K562 (cell line): ENCODE measurements around the gene WSCD1.

Source experiments
- BCL6 ChIP-seq: fragments of 250-450 bp; sonication (Bioruptor Pico); IDR thresholded peaks from 2 replicates; pipeline ENCODE4 v1.4.0; 2020
- CCAR2 ChIP-seq: fragments of 200-400 bp; formaldehyde crosslinking; IDR thresholded peaks from 2 replicates; pipeline ENCODE4 v1.6.1; 2017; ENCODE audit warnings: mild to moderate bottlenecking, low read depth, low read length
- E2F8 ChIP-seq: fragments of 450-650 bp; IDR thresholded peaks from 2 replicates; pipeline ENCODE4 v1.7.1; 2018; ENCODE audit warnings: mild to moderate bottlenecking, low read depth; ENCODE audit not compliant: partially characterized antibody
- ELK1 ChIP-seq: sonication (generic); formaldehyde crosslinking; IDR thresholded peaks from 2 replicates; pipeline ENCODE4 v1.8.1; 2022; ENCODE audit warnings: missing genetic modification reagents
- EP400 ChIP-seq: fragments of 450-650 bp; IDR thresholded peaks from 2 replicates; pipeline ENCODE4 v1.6.1; 2017; ENCODE audit warnings: antibody characterized with exemption, mild to moderate bottlenecking, moderate library complexity
- ETV6 ChIP-seq, 3 experiments: fragments of 150-350 bp in 1 of 3; sonication (generic) in 1 of 3; formaldehyde crosslinking in 1 of 3; IDR thresholded peaks; 2 replicates each; pipeline versions ENCODE4 v1.6.1 to v1.8.0; 2014 to 2022; ENCODE audit warnings: borderline replicate concordance in 2 of 3, low read depth in 2 of 3, antibody characterized with exemption in 1 of 3, low read length in 1 of 3, mild to moderate bottlenecking in 1 of 3, missing genetic modification reagents in 1 of 3
- EZH2 ChIP-seq: IDR thresholded peaks from 2 replicates; pipeline ENCODE4 v1.6.1; 2012; ENCODE audit warnings: low read depth, mild to moderate bottlenecking, inconsistent platforms, low read length, borderline replicate concordance
- GTF2F1 ChIP-seq: IDR thresholded peaks from 2 replicates; pipeline ENCODE4 v1.6.1; 2011; ENCODE audit warnings: low read depth, low read length, improper control_type of control experiment
- JUND ChIP-seq, 2 experiments: IDR thresholded peaks; 2 replicates in 1 of 2; 3 replicates in 1 of 2; pipeline ENCODE4 v1.6.1; 2011; ENCODE audit warnings: borderline replicate concordance in 2 of 2, low read depth in 2 of 2, low read length in 2 of 2, improper control_type of control experiment in 1 of 2, missing biosample characterization in 1 of 2, missing genetic modification characterization in 1 of 2, missing genetic modification reagents in 1 of 2
- MYC ChIP-seq, 2 experiments: fragments of 250-450 bp in 1 of 2; sonication (Bioruptor Pico) in 1 of 2; IDR thresholded peaks; 2 replicates each; pipeline versions ENCODE4 v1.5.1 to v1.6.1; 2012 to 2021; ENCODE audit warnings: low read depth in 2 of 2, borderline replicate concordance in 1 of 2, improper control_type of control experiment in 1 of 2, low read length in 1 of 2, mild to moderate bottlenecking in 1 of 2, moderate library complexity in 1 of 2
- REST ChIP-seq, 2 experiments: fragments of 450-650 bp; formaldehyde crosslinking in 1 of 2; IDR thresholded peaks; 2 replicates each; pipeline versions ENCODE4 v1.4.0 to v1.6.1; 2014 to 2020; ENCODE audit warnings: mild to moderate bottlenecking in 2 of 2, borderline replicate concordance in 1 of 2, low read depth in 1 of 2
- ZNF24 ChIP-seq: fragments of 450-650 bp; IDR thresholded peaks from 2 replicates; pipeline ENCODE4 v1.6.1; 2016
- ZNF384 ChIP-seq: IDR thresholded peaks from 2 replicates; pipeline ENCODE4 v1.6.1; 2012; ENCODE audit warnings: low read depth, low read length, improper control_type of control experiment
- TF ChIP-seq, protein P1 (sequence below): conservative IDR thresholded peaks from 2 replicates; pipeline ENCODE4 v1.6.1; 2011; ENCODE audit warnings: low read depth, mild to moderate bottlenecking, low read length; ENCODE audit not compliant: control insufficient read depth

GRCh38 chr17:6162892-6163291, 92.7 kb downstream of the WSCD1 start:
- TF ChIP-seq ZNF384 (no peak), GTF2F1 (no peak), EZH2 (no peak), EP400 (no peak), ZNF24 (no peak), BCL6 (no peak), REST (IDR thresholded peaks at IDR 0.05; ENCODE audit: borderline replicate concordance) (no peak), REST (CRISPR knock-in tag; IDR thresholded peaks at IDR 0.05; ENCODE audit: low read depth) (no peak), CCAR2 (no peak), E2F8 (no peak), ETV6 (IDR thresholded peaks at IDR 0.05; ENCODE audit: borderline replicate concordance in 1 of 2, low read depth in 2 of 2, low read length in 1 of 2) (no peak), ETV6 (CRISPR knock-in tag; IDR thresholded peaks at IDR 0.05; ENCODE audit: borderline replicate concordance) (no peak), MYC (IDR thresholded peaks at IDR 0.05; ENCODE audit: low read depth, low read length) (no peak), MYC (CRISPR knock-in tag; IDR thresholded peaks at IDR 0.05; ENCODE audit: borderline replicate concordance, low read depth) (no peak), ELK1 (CRISPR knock-in tag) (no peak), JUND (IDR thresholded peaks at IDR 0.05; ENCODE audit: borderline replicate concordance, low read depth, low read length) (no peak), JUND (tag; IDR thresholded peaks at IDR 0.05; ENCODE audit: borderline replicate concordance, low read depth, low read length) (no peak)
- TF ChIP-seq, protein P1, sequence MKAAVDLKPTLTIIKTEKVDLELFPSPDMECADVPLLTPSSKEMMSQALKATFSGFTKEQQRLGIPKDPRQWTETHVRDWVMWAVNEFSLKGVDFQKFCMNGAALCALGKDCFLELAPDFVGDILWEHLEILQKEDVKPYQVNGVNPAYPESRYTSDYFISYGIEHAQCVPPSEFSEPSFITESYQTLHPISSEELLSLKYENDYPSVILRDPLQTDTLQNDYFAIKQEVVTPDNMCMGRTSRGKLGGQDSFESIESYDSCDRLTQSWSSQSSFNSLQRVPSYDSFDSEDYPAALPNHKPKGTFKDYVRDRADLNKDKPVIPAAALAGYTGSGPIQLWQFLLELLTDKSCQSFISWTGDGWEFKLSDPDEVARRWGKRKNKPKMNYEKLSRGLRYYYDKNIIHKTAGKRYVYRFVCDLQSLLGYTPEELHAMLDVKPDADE, result no peak
